IMR-90 (cell line): ENCODE data around the gene CBX8. TPM values are rescaled to one million over a fixed set of nuclear protein-coding genes. Genes with fewer than 3 reads are reported as not detected.

Experiments
- ATAC-seq: fragments of 200-7000 bp; cut with Tn5 transposase; 2 replicates; pipeline ENCODE4 v1.9.1; 2020; ENCODE audit warnings: low read depth, mild to moderate bottlenecking, moderate library complexity
- BruUV-seq: library from RNA; stranded (reverse); fragments of 400-500 nt; replicated peaks from 2 replicates; lab custom pipeline; 2021; lab: Mats Ljungman, UMichigan
- CTCF ChIA-PET: fragments of 300-600 bp; formaldehyde crosslinking; extraction: SDS; loops from one replicate; lab custom pipeline; 2021; ENCODE audit warnings: antibody characterized with exemption; lab: Yijun Ruan, JAX
- POLR2A ChIA-PET: fragments of 300-600 bp; sonication (Branson Sonifier 250); formaldehyde crosslinking; loops from one replicate; lab custom pipeline; 2022; ENCODE audit warnings: antibody characterized with exemption; ENCODE audit not compliant: unreplicated experiment; lab: Charles Lee
- DNase-seq: peaks from one replicate; pipeline ENCODE4 v3.0.0; 2013
- H2AFZ ChIP-seq: replicated peaks from 2 replicates; pipeline ENCODE3; 2013; ENCODE audit warnings: low read length, mild to moderate bottlenecking; ENCODE audit not compliant: poor library complexity
- H2AK5ac ChIP-seq: 2 replicates; pipeline ENCODE4 v1.6.1; 2013; ENCODE audit warnings: low read depth, low read length, inconsistent platforms
- H2AK9ac ChIP-seq: replicated peaks from 2 replicates; pipeline ENCODE3; 2013; ENCODE audit warnings: mild to moderate bottlenecking, low read depth, low read length, moderate library complexity; ENCODE audit not compliant: poor library complexity
- H2BK120ac ChIP-seq: 2 replicates; pipeline ENCODE4 v1.6.1; 2013; ENCODE audit warnings: low read depth, low read length, inconsistent platforms
- H2BK15ac ChIP-seq: 3 replicates; pipeline ENCODE4 v1.6.1; 2013; ENCODE audit warnings: low read depth, low read length, inconsistent platforms
- H2BK20ac ChIP-seq: 2 replicates; pipeline ENCODE4 v1.6.1; 2013; ENCODE audit warnings: low read depth, mild to moderate bottlenecking, inconsistent platforms, low read length, moderate library complexity
- H2BK5ac ChIP-seq: 2 replicates; pipeline ENCODE4 v1.6.1; 2013; ENCODE audit warnings: mild to moderate bottlenecking, low read depth, low read length, inconsistent platforms; ENCODE audit not compliant: poor library complexity, severe bottlenecking
- H3K14ac ChIP-seq: replicated peaks from 2 replicates; pipeline ENCODE4 v1.6.1; 2013; ENCODE audit warnings: low read depth, low read length, inconsistent platforms
- H3K18ac ChIP-seq: 2 replicates; pipeline ENCODE4 v1.6.1; 2013; ENCODE audit warnings: low read depth, low read length, control low read depth
- H3K23ac ChIP-seq: 2 replicates; pipeline ENCODE4 v1.6.1; 2013; ENCODE audit warnings: low read depth, low read length, inconsistent platforms
- H3K27ac ChIP-seq: 2 replicates; pipeline ENCODE4 v1.5.1; 2013; ENCODE audit warnings: mild to moderate bottlenecking, control low read depth, low read length; ENCODE audit not compliant: insufficient read depth
- H3K27me3 ChIP-seq: 2 replicates; pipeline ENCODE4 v1.6.1; 2013; ENCODE audit warnings: low read length; ENCODE audit not compliant: control insufficient read depth, insufficient read depth
- H3K36me3 ChIP-seq: 2 replicates; pipeline ENCODE4 v1.6.1; 2013; ENCODE audit warnings: low read length, mixed read lengths; ENCODE audit not compliant: control insufficient read depth, insufficient read depth
- H3K4ac ChIP-seq: 2 replicates; pipeline ENCODE4 v1.6.1; 2013; ENCODE audit warnings: low read depth, low read length, inconsistent platforms
- H3K4me1 ChIP-seq: 2 replicates; pipeline ENCODE4 v1.6.1; 2013; ENCODE audit warnings: low read length, mixed read lengths; ENCODE audit not compliant: control insufficient read depth, insufficient read depth
- H3K4me2 ChIP-seq: 2 replicates; pipeline ENCODE4 v1.6.1; 2013; ENCODE audit warnings: low read depth, mild to moderate bottlenecking, control low read depth, low read length, moderate library complexity
- H3K4me3 ChIP-seq: 2 replicates; pipeline ENCODE4 v1.5.1; 2013; ENCODE audit warnings: low read depth, mild to moderate bottlenecking, control low read depth, low read length, moderate library complexity; ENCODE audit not compliant: insufficient read depth
- H3K56ac ChIP-seq: 2 replicates; pipeline ENCODE4 v1.6.1; 2013; ENCODE audit warnings: low read length, inconsistent platforms; ENCODE audit not compliant: insufficient read depth; ENCODE audit errors: extremely low read depth
- H3K79me1 ChIP-seq, 2 experiments: 2 replicates each; pipeline ENCODE4 v1.6.1; 2013; ENCODE audit warnings: low read length in 2 of 2, inconsistent platforms in 1 of 2, low read depth in 1 of 2
- H3K9ac ChIP-seq: 2 replicates; pipeline ENCODE4 v1.6.1; 2013; ENCODE audit warnings: low read depth, low read length, control low read depth
- H3K9me1 ChIP-seq: 2 replicates; pipeline ENCODE4 v1.6.1; 2013; ENCODE audit warnings: low read length, inconsistent platforms; ENCODE audit not compliant: insufficient read depth
- H3K9me3 ChIP-seq: 2 replicates; pipeline ENCODE4 v1.6.1; 2013; ENCODE audit warnings: low read length; ENCODE audit not compliant: control insufficient read depth, insufficient read depth
- H4K20me1 ChIP-seq: 2 replicates; pipeline ENCODE4 v1.6.1; 2013; ENCODE audit warnings: low read length, inconsistent platforms; ENCODE audit not compliant: insufficient read depth
- H4K5ac ChIP-seq: 2 replicates; pipeline ENCODE4 v1.6.1; 2013; ENCODE audit warnings: mild to moderate bottlenecking, low read depth, low read length, control low read depth
- H4K8ac ChIP-seq, 2 experiments: 2 replicates each; pipeline ENCODE4 v1.6.1; 2013; ENCODE audit warnings: low read depth in 2 of 2, low read length in 2 of 2, control low read depth in 1 of 2, inconsistent platforms in 1 of 2
- H4K91ac ChIP-seq: 2 replicates; pipeline ENCODE4 v1.6.1; 2013; ENCODE audit warnings: low read depth, low read length, inconsistent platforms; ENCODE audit not compliant: insufficient read depth
- CEBPB ChIP-seq: IDR thresholded peaks from 2 replicates; pipeline ENCODE4 v1.6.1; 2012; ENCODE audit warnings: low read depth, low read length, improper control_type of control experiment
- CTCF ChIP-seq: conservative IDR thresholded peaks from 2 replicates; pipeline ENCODE4 v1.5.1; 2012; ENCODE audit warnings: mild to moderate bottlenecking, low read depth, low read length, improper control_type of control experiment
- MAFK ChIP-seq: IDR thresholded peaks from 2 replicates; pipeline ENCODE4 v1.6.1; 2012; ENCODE audit warnings: low read depth, low read length, improper control_type of control experiment
- RFX5 ChIP-seq: IDR thresholded peaks from 2 replicates; pipeline ENCODE4 v1.8.0; 2012; ENCODE audit warnings: low read depth, mild to moderate bottlenecking, low read length, moderate library complexity
- WGBS, 2 experiments: methylation state at CpG; one replicate each; pipeline versions ENCODE4 v1.1.5 to v1.1.7; 2013; ENCODE audit warnings: missing lambda C conversion rate in 2 of 2; ENCODE audit not compliant: insufficient read length in 1 of 2; ENCODE audit errors: extremely low coverage in 2 of 2; 5-methylcytosine and 5-hydroxymethylcytosine counted together
- dilution Hi-C: fragments of 300-500 bp; cut with HindIII; formaldehyde crosslinking; loops from one replicate; pipeline ENCODE4 v1.14.3; 2018; ENCODE audit warnings: low sequenced_read_pairs; ENCODE audit not compliant: unreplicated experiment
- in situ Hi-C: fragments of 300-500 bp; cut with MboI; formaldehyde crosslinking; loops from 3 replicates; pipeline ENCODE4 v1.14.3; 2019; ENCODE audit warnings: low sequenced_read_pairs, inconsistent platforms, mixed read lengths
- intact Hi-C: fragments of 100-400 bp; cut with micrococcal nuclease; formaldehyde crosslinking; loops from 2 replicates; pipeline ENCODE4 v1.10.0; 2022
- polyA plus RNA-seq, 3 experiments: library from polyadenylated mRNA; depleted of rRNA; stranded (reverse); fragments of >200 nt; gene quantifications; 2 replicates each; pipeline ENCODE4 v1.2.3, GENCODE V29; 2012; ENCODE audit warnings: low replicate concordance in 1 of 3
- total RNA-seq: library from RNA; depleted of rRNA; stranded (reverse); fragments of >200 nt; gene quantifications from 2 replicates; pipeline ENCODE4 v1.2.3, GENCODE V29; 2012

The CBX8 gene
- total and polyA plus RNA-seq, 2 of the 4 experiments (the other 2 are of a cell fraction): 3.2 to 5.4 TPM

- 0% methylated on average over 12 of the region's 89 CpGs; no CpG with 5 or more reads in 1 of the 2 experiments for WGBS, 2 experiments
- no peak for DNase-seq
- BruUV-seq: no TSS peak
- Histone ChIP-seq H2AK9ac (no peak overlapping the region), H3K56ac (no peak overlapping the region), H2AFZ (peak overlapping the region; percentile 73), H3K9me3 (no peaks in the 10 kb centered on the region; the same call in 1 of the 2 replicates), H3K9ac (no peak overlapping the region), H4K20me1 (peaks cover 4% of the 10 kb centered on the region), H3K79me1 (no peaks in the 10 kb centered on the region), H2BK15ac (no peak overlapping the region), H3K18ac (no peak overlapping the region), H3K4me1 (peaks cover 12% of the 10 kb centered on the region), H2BK20ac (no peak overlapping the region), H4K91ac (peak overlapping the region; percentile 62; the same call in 1 of the 2 replicates), H3K4me2 (no peak overlapping the region), H3K27me3 (peaks cover 90% of the 10 kb centered on the region), H4K8ac (peak overlapping the region; percentile 42 to 79; a peak in 2 of 4 replicates), H2AK5ac (no peak overlapping the region), H4K5ac (no peak overlapping the region; the same call in 1 of the 2 replicates), H3K23ac (no peak overlapping the region), H3K4ac (peak overlapping the region; percentile 68; the same call in 1 of the 2 replicates), H3K36me3 (no peaks in the 10 kb centered on the region), H3K27ac (no peak overlapping the region), H2BK120ac (no peak overlapping the region), H3K4me3 (peak overlapping the region; percentile 43), H3K14ac (no peak overlapping the region), H2BK5ac (no peak overlapping the region), H3K9me1 (no peaks in the 10 kb centered on the region)
- intact Hi-C loops (no loop called here), in situ Hi-C loops (no loop called here), dilution Hi-C loops (no loop called here)
- peak; percentile 31 for ATAC-seq
- ChIA-PET CTCF (interaction anchor here (1.1 kb wide), 1 partner anchor 24 kb away, joined by 3 read pairs; no protein-coding TSS in a partner anchor), POLR2A (interaction anchor here (0.5 kb wide), 1 partner anchor 190 kb away, joined by 4 read pairs; no protein-coding TSS in a partner anchor)
- TF ChIP-seq RFX5 (no peak), MAFK (no peak), CTCF (no peak), CEBPB (no peak)
Measured at GRCh38 chr17:79813297-79814126, 16.6 kb upstream of the CBX8 start.
